ENCODE results near the gene HERC4. TPM values are rescaled to one million over a fixed set of nuclear protein-coding genes. Genes with fewer than 3 reads are reported as not detected.
"Not testable (repeated sequence)": the region's sequence is repeated elsewhere in the genome, so short reads cannot be mapped to it uniquely, and the experiment has no call there.

HERC4 gene
- total RNA-seq, 2 experiments from 2014 or later: 39.5 to 41.1 TPM

GRCh38 chr10:68092512-68092911, 17.4 kb upstream of the HERC4 start:
- POLR2A ChIA-PET: no interaction called here
- CTCF ChIA-PET: interaction anchor here (0.7 kb wide), 1 partner anchor 284 kb away, joined by 3 read pairs; no protein-coding TSS in a partner anchor

GRCh38 chr10:68090586-68090985, 15.5 kb upstream of the HERC4 start:
- ChIA-PET POLR2A (interaction anchor here (0.7 kb wide), 1 partner anchor 94 kb away, joined by 4 read pairs; no protein-coding TSS in a partner anchor), CTCF (interaction anchor here (1.2 kb wide), 1 partner anchor 10 kb away, joined by 3 read pairs; no protein-coding TSS in a partner anchor)

GRCh38 chr10:68088740-68089139, 13.7 kb upstream of the HERC4 start:
- POLR2A ChIA-PET: no interaction called here
- CTCF ChIA-PET: no interaction called here

- POLR2A ChIA-PET: no interaction called here
- CTCF ChIA-PET: no interaction called here
Measured at GRCh38 chr10:68087685-68088401, 12.8 kb upstream of the HERC4 start.

GRCh38 chr10:68086910-68087684, 12.0 kb upstream of the HERC4 start:
- POLR2A ChIA-PET: no interaction called here
- CTCF ChIA-PET: no interaction called here

GRCh38 chr10:68086011-68086410, 10.9 kb upstream of the HERC4 start:
- POLR2A ChIA-PET: no interaction called here
- CTCF ChIA-PET: no interaction called here

- ChIA-PET CTCF (interaction anchor here (1.2 kb wide), 1 partner anchor 13 kb away, joined by 4 read pairs; no protein-coding TSS in a partner anchor), POLR2A (no interaction called here)
Measured at GRCh38 chr10:68084469-68084868, 9.4 kb upstream of the HERC4 start.

GRCh38 chr10:68083953-68084352, 8.9 kb upstream of the HERC4 start:
- ChIA-PET POLR2A (no interaction called here), CTCF (no interaction called here)

- POLR2A ChIA-PET: no interaction called here
- CTCF ChIA-PET: no interaction called here
Measured at GRCh38 chr10:68082872-68083271, 7.8 kb upstream of the HERC4 start.

- ChIA-PET CTCF (no interaction called here), POLR2A (no interaction called here)
Measured at GRCh38 chr10:68081916-68082315, 6.8 kb upstream of the HERC4 start.

- ChIA-PET CTCF (interaction anchor here (1.2 kb wide), 1 partner anchor 10 kb away, joined by 3 read pairs; no protein-coding TSS in a partner anchor), POLR2A (no interaction called here)
Measured at GRCh38 chr10:68080853-68081431, 5.9 kb upstream of the HERC4 start.

GRCh38 chr10:68079434-68079833, 4.4 kb upstream of the HERC4 start:
- POLR2A ChIA-PET: no interaction called here

GRCh38 chr10:68077026-68077425, 1.9 kb upstream of the HERC4 start:
- ChIA-PET POLR2A (interaction anchor here (0.6 kb wide), 1 partner anchor 18 kb away, joined by 4 read pairs; no protein-coding TSS in a partner anchor), CTCF (interaction anchor here (0.7 kb wide), 2 partner anchors 88 to 193 kb away, joined by 4 read pairs; no protein-coding TSS in a partner anchor)

More at GRCh38 chr10:68079434-68079833, 4.4 kb upstream of the HERC4 start:
- CTCF ChIA-PET: no interaction called here

GRCh38 chr10:68076081-68076480, 998 bp upstream of the HERC4 start:
- POLR2A ChIA-PET: not testable (repeated sequence)
- CTCF ChIA-PET: interaction anchor here (1.0 kb wide), 1 partner anchor 82 kb away, joined by 3 read pairs; no protein-coding TSS in a partner anchor

- POLR2A ChIA-PET: interaction anchor here (0.6 to 0.8 kb wide), 2 partner anchors 254 to 256 kb away, joined by 3 to 7 read pairs; partner anchors contain the start of gene HNRNPH3
- CTCF ChIA-PET: interaction anchor here (0.7 to 1.0 kb wide), 3 partner anchors 21 to 350 kb away, joined by 3 read pairs; no protein-coding TSS in a partner anchor
Measured at GRCh38 chr10:68075550-68076004, 494 bp upstream of the HERC4 start.

GRCh38 chr10:68074031-68074774, 880 bp downstream of the HERC4 start:
- POLR2A ChIA-PET: no interaction called here
- CTCF ChIA-PET: no interaction called here

- POLR2A ChIA-PET: no interaction called here
- CTCF ChIA-PET: no interaction called here
Measured at GRCh38 chr10:68073631-68074030, 1.5 kb downstream of the HERC4 start.

GRCh38 chr10:68067508-68067907, 7.6 kb downstream of the HERC4 start:
- ChIA-PET CTCF (no interaction called here), POLR2A (no interaction called here)

GRCh38 chr10:68067029-68067428, 8.1 kb downstream of the HERC4 start:
- CTCF ChIA-PET: no interaction called here

More at GRCh38 chr10:68067029-68067428, 8.1 kb downstream of the HERC4 start:
- POLR2A ChIA-PET: no interaction called here
